ENCODE measurements around the gene KIF16B. TPM values are rescaled to one million over a fixed set of nuclear protein-coding genes. Genes with fewer than 3 reads are reported as not detected.

Gene KIF16B
- total RNA-seq, 1 donor from 2014 or later: 7.1 TPM

GRCh38 chr20:16280219-16280618, 293.0 kb downstream of the KIF16B start:
- no peaks in the 10 kb centered on the region for H3K36me3 ChIP-seq (ENCODE audit: control insufficient read depth, insufficient read depth, low read length)
- no peaks in the 10 kb centered on the region for H3K27me3 ChIP-seq (ENCODE audit: control insufficient read depth, insufficient read depth, low read length)
- TF ChIP-seq CTCF (IDR thresholded peaks at IDR 0.05; ENCODE audit: insufficient read depth, low read length, poor library complexity, severe bottlenecking): no peak
- DNase-seq (ENCODE audit: low read depth): no peak
- H3K4me3 ChIP-seq (ENCODE audit: low read depth, low read length): no peak overlapping the region

GRCh38 chr20:16279320-16279719, 293.9 kb downstream of the KIF16B start:
- Histone ChIP-seq H3K27me3 (ENCODE audit: control insufficient read depth, insufficient read depth, low read length) (no peaks in the 10 kb centered on the region), H3K4me3 (ENCODE audit: low read depth, low read length) (no peak overlapping the region), H3K36me3 (ENCODE audit: control insufficient read depth, insufficient read depth, low read length) (no peaks in the 10 kb centered on the region)
- TF ChIP-seq CTCF (IDR thresholded peaks at IDR 0.05; ENCODE audit: insufficient read depth, low read length, poor library complexity, severe bottlenecking): no peak
- DNase-seq (ENCODE audit: low read depth): no peak

- no peak for TF ChIP-seq CTCF (IDR thresholded peaks at IDR 0.05; ENCODE audit: insufficient read depth, low read length, poor library complexity, severe bottlenecking)
- DNase-seq (ENCODE audit: low read depth): no peak
- Histone ChIP-seq H3K27me3 (ENCODE audit: control insufficient read depth, insufficient read depth, low read length) (no peaks in the 10 kb centered on the region), H3K4me3 (ENCODE audit: low read depth, low read length) (no peak overlapping the region), H3K36me3 (ENCODE audit: control insufficient read depth, insufficient read depth, low read length) (no peaks in the 10 kb centered on the region)
Measured at GRCh38 chr20:16273812-16274555, 299.3 kb downstream of the KIF16B start.

GRCh38 chr20:16272780-16273360, 300.4 kb downstream of the KIF16B start:
- DNase-seq (ENCODE audit: low read depth): no peak
- no peak for TF ChIP-seq CTCF (IDR thresholded peaks at IDR 0.05; ENCODE audit: insufficient read depth, low read length, poor library complexity, severe bottlenecking)
- Histone ChIP-seq H3K27me3 (ENCODE audit: control insufficient read depth, insufficient read depth, low read length) (no peaks in the 10 kb centered on the region), H3K4me3 (ENCODE audit: low read depth, low read length) (no peak overlapping the region), H3K36me3 (ENCODE audit: control insufficient read depth, insufficient read depth, low read length) (no peaks in the 10 kb centered on the region)

GRCh38 chr20:16271450-16271849, 301.8 kb downstream of the KIF16B start:
- H3K27me3 ChIP-seq (ENCODE audit: control insufficient read depth, insufficient read depth, low read length): no peaks in the 10 kb centered on the region
- H3K4me3 ChIP-seq (ENCODE audit: low read depth, low read length): no peak overlapping the region
- TF ChIP-seq CTCF (IDR thresholded peaks at IDR 0.05; ENCODE audit: insufficient read depth, low read length, poor library complexity, severe bottlenecking): no peak
- H3K36me3 ChIP-seq (ENCODE audit: control insufficient read depth, insufficient read depth, low read length): no peaks in the 10 kb centered on the region
- no peak for DNase-seq (ENCODE audit: low read depth)
